Endothelial cell of umbilical vein (primary cell): ENCODE data around the gene ITGAX.

Experiments used
- CTCF ChIP-seq, 2 donors: IDR thresholded peaks; 1 replicate in 1 of 2; 2 replicates in 1 of 2; pipeline ENCODE4 v1.5.1; 2011; ENCODE audit warnings: low read length in 2 of 2, mild to moderate bottlenecking in 2 of 2, moderate library complexity in 2 of 2, control low read depth in 1 of 2, inconsistent platforms in 1 of 2, low read depth in 1 of 2; ENCODE audit not compliant: insufficient read depth in 1 of 2; ENCODE audit errors: extremely low read depth in 1 of 2
- EZH2 ChIP-seq: IDR thresholded peaks from 2 replicates; pipeline ENCODE4 v1.6.1; 2012; ENCODE audit warnings: borderline replicate concordance, low read depth, mild to moderate bottlenecking, moderate library complexity, low read length, inconsistent platforms; ENCODE audit not compliant: severe bottlenecking
- MAX ChIP-seq: IDR thresholded peaks from 2 replicates; pipeline ENCODE4 v1.6.1; 2011; ENCODE audit not compliant: insufficient read depth, insufficient read length
- POLR2AphosphoS5 ChIP-seq: IDR thresholded peaks from 2 replicates; pipeline ENCODE4 v1.6.1; 2012; ENCODE audit warnings: low read depth, mild to moderate bottlenecking, control low read depth, low read length, moderate library complexity; ENCODE audit not compliant: insufficient read depth

- TF ChIP-seq EZH2 (no peak), POLR2AphosphoS5 (no peak), MAX (no peak), CTCF (IDR thresholded peaks at IDR 0.05; ENCODE audit: extremely low read depth in 1 of 2, insufficient read depth in 1 of 2, low read depth in 1 of 2, low read length in 2 of 2) (no peak)
Observed at GRCh38 chr16:31350275-31351005, 4.5 kb upstream of the ITGAX start.
